ENCODE measurements around the gene SLC5A6. TPM values are rescaled to one million over a fixed set of nuclear protein-coding genes. Genes with fewer than 3 reads are reported as not detected.

The SLC5A6 gene
- total and polyA plus RNA-seq, 2 of the 8 experiments (the other 6 are each of a cell fraction or from before 2014, with no cell fraction given) = 118 to 183 TPM

DNA sequence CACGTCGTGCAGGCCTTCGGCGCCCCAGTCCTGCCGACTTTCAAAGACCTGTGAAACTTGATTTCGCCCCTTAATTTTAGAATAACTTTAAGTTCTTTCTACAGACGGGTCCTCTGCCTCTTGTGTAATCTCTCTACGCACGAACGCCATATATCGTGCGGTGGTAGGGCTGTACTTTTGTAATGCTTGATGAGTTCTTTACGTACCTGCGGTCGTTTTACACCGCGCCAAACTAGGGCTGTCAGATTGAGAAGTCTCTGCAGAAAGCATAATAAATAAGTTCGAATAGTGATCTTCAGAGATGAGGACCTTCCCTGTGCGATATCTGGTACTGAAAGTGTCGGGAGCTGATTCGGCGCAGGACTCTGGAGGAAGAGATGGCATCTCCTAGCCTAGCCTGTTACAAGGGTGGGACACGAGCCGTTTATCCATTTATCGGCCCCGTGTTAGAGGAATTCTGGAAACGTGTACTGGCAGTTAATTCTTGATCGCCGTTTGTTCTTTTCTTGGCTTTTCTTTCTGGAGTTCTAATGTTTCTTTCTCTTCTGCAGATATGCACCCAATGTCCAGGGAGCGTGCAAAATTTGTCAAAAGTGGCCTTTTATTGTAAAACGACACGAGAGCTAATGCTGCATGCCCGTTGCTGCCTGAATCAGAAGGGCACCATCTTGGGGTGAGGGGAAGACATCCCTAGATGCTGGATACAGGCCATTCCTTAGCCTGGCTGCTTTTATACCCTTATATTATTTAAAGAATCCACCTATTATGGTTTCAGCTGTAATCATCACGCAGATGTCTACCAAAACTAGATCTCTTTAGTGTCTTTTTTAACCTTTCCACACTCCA lies 781 bp upstream of the SLC5A6 start:
- Histone ChIP-seq H3K4me3 (ENCODE audit: extremely low read depth in 1 of 4, insufficient read depth in 2 of 4, low read depth in 3 of 4, low read length in 4 of 4) (peak overlapping the region; percentile 77 to 97 (median 90)), H3K27ac (ENCODE audit: low read depth, low read length) (peak overlapping the region; percentile 99), H4K8ac (ENCODE audit: extremely low read depth, insufficient read depth, low read length) (peak overlapping the region; percentile 100), H3K27me3 (replicated peaks in 1 of 4; ENCODE audit: control insufficient read depth in 3 of 4, extremely low read depth in 1 of 4, insufficient read depth in 3 of 4, low read length in 3 of 4) (no peaks in the 10 kb centered on the region), H2BK15ac (ENCODE audit: low read length) (no peak overlapping the region), H3K36me3 (ENCODE audit: control insufficient read depth in 2 of 4, insufficient read depth in 4 of 4, low read length in 3 of 4) (peaks cover 11 to 44% (median 18%) of the 10 kb centered on the region in 4 experiments; a peak in 6 of 8 replicates), H3K79me1 (ENCODE audit: low read depth, low read length) (no peaks in the 10 kb centered on the region; the same call in 1 of the 2 replicates), H3K4me2 (ENCODE audit: insufficient read depth in 1 of 2, low read depth in 2 of 2, low read length in 2 of 2) (peak overlapping the region; percentile 69 to 90), H3K23ac (ENCODE audit: insufficient read length) (no peak overlapping the region), H2BK120ac (replicated peaks; ENCODE audit: low read depth, low read length) (no peak overlapping the region), H2BK5ac (ENCODE audit: low read depth, low read length) (peak overlapping the region; percentile 89), H2BK12ac (ENCODE audit: low read depth, low read length) (peak overlapping the region; percentile 75; the same call in 1 of the 2 replicates), H3K9me3 (ENCODE audit: insufficient read depth in 2 of 2, low read depth in 1 of 2, low read length in 1 of 2) (no peaks in the 10 kb centered on the region), H4K5ac (ENCODE audit: insufficient read length, low read depth, low read length) (peak overlapping the region; percentile 99), H4K91ac (replicated peaks; ENCODE audit: insufficient read length, low read length) (peak overlapping the region; percentile 96), H3K14ac (ENCODE audit: insufficient read length) (no peak overlapping the region), H2AK5ac (ENCODE audit: low read depth, low read length) (peak overlapping the region; percentile 58; the same call in 1 of the 2 replicates), H4K20me1 (replicated peaks in 1 of 2; ENCODE audit: control insufficient read depth in 1 of 2, insufficient read depth in 2 of 2, low read length in 2 of 2) (peaks cover 0 to 4% of the 10 kb centered on the region in 2 experiments), H3K18ac (ENCODE audit: extremely low read depth, low read length) (peak overlapping the region; percentile 98), H2AFZ (ENCODE audit: low read length) (no peak overlapping the region), H3K9ac (replicated peaks in 1 of 4; ENCODE audit: extremely low read depth in 1 of 4, low read depth in 3 of 4, low read length in 3 of 4) (peak overlapping the region; percentile 92 to 98 (median 96)), H3K23me2 (ENCODE audit: low read depth, low read length) (peaks cover 16% of the 10 kb centered on the region), H3K4ac (replicated peaks; ENCODE audit: insufficient read length, low read depth, low read length) (no peak overlapping the region), H3K56ac (replicated peaks; ENCODE audit: insufficient read length, low read depth, low read length) (no peak overlapping the region), H2BK20ac (ENCODE audit: low read length) (no peak overlapping the region), H3K79me2 (ENCODE audit: control insufficient read depth in 1 of 2, insufficient read depth in 2 of 2, low read length in 2 of 2) (peaks cover 1 to 22% of the 10 kb centered on the region in 2 experiments), H3K4me1 (replicated peaks in 1 of 4; ENCODE audit: control insufficient read depth in 3 of 4, insufficient read depth in 4 of 4, low read length in 3 of 4) (peaks cover 0 to 6% (median 2%) of the 10 kb centered on the region in 4 experiments)
- FAIRE-seq (no peak), DNase-seq (ENCODE audit: low read depth in 1 of 2, low spot score in 2 of 2) (no peak)
- ChIA-PET CTCF (ENCODE audit: partially characterized antibody) (interaction anchor here (0.7 to 1.5 kb wide), 8 partner anchors 29 to 126 kb away, joined by 3 to 6 read pairs (median 3); partner anchors contain the start of genes KHK, PREB and TRIM54), POLR2A (ENCODE audit: partially characterized antibody) (interaction anchor here (0.7 to 6.8 kb wide), 30 partner anchors 8 to 189 kb away, joined by 3 to 42 read pairs (median 4); partner anchors contain the start of genes GTF3C2, KHK, PREB and TRIM54)
- WGBS, 2 experiments (ENCODE audit: extremely low coverage in 1 of 2, insufficient coverage in 1 of 2, insufficient read length in 1 of 2, insufficient replicate concordance in 2 of 2, low coverage in 1 of 2, low lambda C conversion rate in 2 of 2, missing lambda C conversion rate in 1 of 2) = 19% methylated on average over 34 of the region's 34 CpGs; no CpG with 5 or more reads in 1 of the 2 experiments
- no peak for TF ChIP-seq CBX5 (IDR thresholded peaks at IDR 0.05; ENCODE audit: low read depth, low read length)
- no peak for TF ChIP-seq SAP30 (IDR thresholded peaks at IDR 0.05; ENCODE audit: insufficient read depth, insufficient replicate concordance, low read length)
- no peak for TF ChIP-seq SIRT6 (IDR thresholded peaks at IDR 0.05; ENCODE audit: low read length)
- no peak for TF ChIP-seq EZH2 (IDR thresholded peaks at IDR 0.05; ENCODE audit: low read depth, low read length, severe bottlenecking)
- no peak for TF ChIP-seq TCF12 (IDR thresholded peaks at IDR 0.05; ENCODE audit: low read depth, low read length)
- TF ChIP-seq BCL11A (IDR thresholded peaks at IDR 0.05; ENCODE audit: low read depth in 2 of 2, low read length in 2 of 2) = no peak
- TF ChIP-seq CTBP2 (IDR thresholded peaks at IDR 0.05; ENCODE audit: borderline replicate concordance, insufficient read depth, insufficient read length, low read length) = no peak
- peak in 1 of 2 experiments; percentile 18; a peak in 1 of 4 replicates for TF ChIP-seq SIN3A (conservative IDR thresholded peaks at IDR 0.05 in 1 of 2, IDR thresholded peaks at IDR 0.05 in 1 of 2; ENCODE audit: low read depth in 1 of 2, low read length in 2 of 2)
- no peak for TF ChIP-seq E2F6 (IDR thresholded peaks at IDR 0.05)
